Measurements from ENCODE around the gene LINC00632. TPM values are rescaled to one million over a fixed set of nuclear protein-coding genes. Genes with fewer than 3 reads are reported as not detected.
"Not testable (repeated sequence)": the region's sequence is repeated elsewhere in the genome, so short reads cannot be mapped to it uniquely, and the experiment has no call there.

LINC00632 gene
- total RNA-seq: 243 and 314 TPM in 2 replicates
- long read RNA-seq, partial matches to known transcripts: 0 of 5 reads
- long read RNA-seq, other reads (novel, unspliced or antisense): 1 of 5 reads

GRCh38 chrX:140709421-140709846 is at the start of gene LINC00632:
LINC00632 (plus strand) TSS chrX:140709759.
- H3K27me3 Mint-ChIP-seq (ENCODE audit: low read depth): no peaks in the 10 kb centered on the region
- H3K9me3 Mint-ChIP-seq: peaks cover 2% of the 10 kb centered on the region
- H3K4me3 Mint-ChIP-seq: peak within 1 kb of the TSS; percentile 91
- DNase-seq (ENCODE audit: low read depth, low spot score): peak; percentile 2
- TF ChIP-seq CTCF (conservative IDR thresholded peaks at IDR 0.05): no peak
- peak within 1 kb of the TSS; percentile 86 for H3K27ac Mint-ChIP-seq (ENCODE audit: unreplicated experiment)
- peaks cover 17% of the 10 kb centered on the region for H3K4me1 Mint-ChIP-seq
- no peaks in the 10 kb centered on the region for H3K36me3 Mint-ChIP-seq (ENCODE audit: low read depth)

DNA sequence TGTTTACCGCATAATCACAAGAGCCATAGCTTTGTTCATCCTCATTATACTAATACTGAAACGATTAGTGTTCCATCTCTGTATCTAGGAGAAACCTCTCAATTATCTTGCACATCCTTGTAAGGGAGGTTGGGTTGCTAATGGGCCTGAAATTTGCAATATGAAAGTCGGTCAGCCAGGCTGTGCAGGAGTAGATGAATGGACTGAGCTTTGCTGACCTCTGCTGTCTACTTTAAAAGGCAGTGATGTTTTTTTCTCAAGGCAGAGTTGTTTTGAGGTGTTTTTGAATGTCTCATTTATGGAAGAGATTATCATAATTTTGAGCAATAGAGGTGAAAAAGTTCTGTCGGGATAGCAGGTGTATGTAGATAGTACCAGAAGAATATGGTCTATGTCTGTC is 47.9 kb upstream of the LINC00632 start:
- no peak for DNase-seq (ENCODE audit: low read depth, low spot score)
- Mint-ChIP-seq H3K27ac (ENCODE audit: unreplicated experiment) (no peak overlapping the region), H3K4me3 (no peak overlapping the region), H3K27me3 (ENCODE audit: low read depth) (peaks cover 10% of the 10 kb centered on the region), H3K36me3 (ENCODE audit: low read depth) (no peaks in the 10 kb centered on the region), H3K9me3 (no peaks in the 10 kb centered on the region), H3K4me1 (peaks cover 4% of the 10 kb centered on the region)
- peak; percentile 54 for TF ChIP-seq CTCF (conservative IDR thresholded peaks at IDR 0.05)

GRCh38 chrX:140664939-140665338 is 44.6 kb upstream of the LINC00632 start:
- Mint-ChIP-seq H3K27ac (ENCODE audit: unreplicated experiment) (no peak overlapping the region), H3K27me3 (ENCODE audit: low read depth) (peaks cover 3% of the 10 kb centered on the region), H3K36me3 (ENCODE audit: low read depth) (no peaks in the 10 kb centered on the region), H3K4me3 (no peak overlapping the region), H3K9me3 (no peaks in the 10 kb centered on the region), H3K4me1 (peaks cover 4% of the 10 kb centered on the region)
- TF ChIP-seq CTCF (conservative IDR thresholded peaks at IDR 0.05): peak; percentile 74
- no peak for DNase-seq (ENCODE audit: low read depth, low spot score)

DNA sequence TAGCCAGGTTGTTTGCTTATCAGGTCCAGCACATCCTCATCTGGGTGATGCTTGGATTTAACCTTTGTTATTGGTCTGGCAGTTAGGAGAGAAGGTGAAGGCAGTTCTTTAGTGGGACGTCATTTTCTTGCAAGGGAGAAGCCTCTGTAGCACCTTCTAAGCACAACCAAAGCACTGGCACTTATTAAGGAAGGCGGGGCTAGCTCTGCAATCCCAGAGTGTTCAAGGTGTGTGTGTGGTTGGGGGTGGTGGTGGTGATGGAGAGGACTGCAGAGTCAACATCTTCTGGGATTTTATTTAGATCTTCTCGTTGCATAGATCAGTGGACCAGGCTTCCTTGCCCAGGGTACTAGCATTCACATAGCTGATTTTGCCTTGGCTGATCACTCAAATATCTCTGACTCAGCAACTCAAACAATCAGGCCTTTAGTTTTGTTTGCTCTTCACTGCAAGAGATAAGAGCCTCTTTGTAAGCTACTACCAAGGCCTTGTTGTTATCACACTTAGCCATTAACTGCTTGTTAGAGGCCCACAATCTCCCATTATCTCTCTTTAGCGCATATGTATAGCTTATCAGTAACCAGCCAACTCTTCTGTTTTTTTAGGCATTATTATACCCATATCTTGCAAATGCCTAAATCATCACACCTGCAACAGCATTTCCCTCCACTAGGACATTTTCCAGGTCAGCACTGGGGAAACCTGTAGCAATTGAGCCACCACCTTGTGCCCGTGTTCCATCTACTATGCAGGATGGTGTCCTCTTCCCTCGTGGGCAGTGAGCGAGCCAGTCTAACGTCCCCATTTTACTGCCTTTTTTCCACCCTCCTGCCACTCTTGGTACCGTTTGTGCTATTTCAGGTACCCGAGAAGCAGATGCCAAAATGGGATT is 36.5 kb upstream of the LINC00632 start:
- Mint-ChIP-seq H3K36me3 (ENCODE audit: low read depth) (no peaks in the 10 kb centered on the region), H3K9me3 (no peaks in the 10 kb centered on the region), H3K4me3 (no peak overlapping the region), H3K27me3 (ENCODE audit: low read depth) (no peaks in the 10 kb centered on the region), H3K4me1 (peaks cover 20% of the 10 kb centered on the region), H3K27ac (ENCODE audit: unreplicated experiment) (peak overlapping the region; percentile 10)
- peak; percentile 25 for TF ChIP-seq CTCF (conservative IDR thresholded peaks at IDR 0.05)
- no peak for DNase-seq (ENCODE audit: low read depth, low spot score)

GRCh38 chrX:140687706-140688105 is 21.9 kb upstream of the LINC00632 start:
- H3K4me3 Mint-ChIP-seq: no peak overlapping the region
- TF ChIP-seq CTCF (conservative IDR thresholded peaks at IDR 0.05): no peak
- no peak overlapping the region for H3K27ac Mint-ChIP-seq (ENCODE audit: unreplicated experiment)
- DNase-seq (ENCODE audit: low read depth, low spot score): no peak
- H3K27me3 Mint-ChIP-seq (ENCODE audit: low read depth): no peaks in the 10 kb centered on the region
- H3K4me1 Mint-ChIP-seq: no peaks in the 10 kb centered on the region
- peaks cover 4% of the 10 kb centered on the region for H3K9me3 Mint-ChIP-seq
- H3K36me3 Mint-ChIP-seq (ENCODE audit: low read depth): no peaks in the 10 kb centered on the region

DNA sequence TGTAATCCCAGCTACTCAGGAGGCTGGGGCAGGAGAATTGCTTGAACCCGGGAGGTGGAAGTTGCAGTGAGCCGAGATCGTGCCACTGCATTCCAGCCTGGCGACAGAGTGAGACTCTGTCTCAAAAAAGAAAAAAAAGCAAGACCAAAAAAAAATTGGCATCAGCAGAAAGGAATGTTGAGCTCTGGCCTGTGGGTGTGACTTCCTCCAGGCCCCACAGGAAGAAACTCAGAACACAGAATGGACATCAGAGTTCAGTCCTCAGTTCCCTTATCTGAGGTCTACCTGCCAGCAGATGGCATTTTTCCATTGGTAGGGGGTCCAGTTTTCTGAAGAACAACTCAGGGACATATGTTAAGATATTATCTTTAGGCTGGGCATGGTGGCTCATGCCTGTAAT is 18.0 kb upstream of the LINC00632 start:
- not testable (repeated sequence) for H3K4me3 Mint-ChIP-seq; H3K36me3 Mint-ChIP-seq (ENCODE audit: low read depth); DNase-seq (ENCODE audit: low read depth, low spot score); H3K9me3 Mint-ChIP-seq; H3K27me3 Mint-ChIP-seq (ENCODE audit: low read depth); H3K4me1 Mint-ChIP-seq; H3K27ac Mint-ChIP-seq (ENCODE audit: unreplicated experiment)
